Gastrocnemius medialis (tissue), 4 donors: ENCODE data around the gene SEMA6D.

ENCODE experiments used
- POLR2A ChIP-seq, 2 donors: fragments of 450-650 bp; IDR thresholded peaks; one replicate each; pipeline ENCODE4 v1.6.1; 2017; ENCODE audit warnings: antibody characterized with exemption in 2 of 2, mild to moderate bottlenecking in 2 of 2, moderate library complexity in 2 of 2
- TF ChIP-seq, protein P1 (sequence below), 5 experiments: fragments of 450-650 bp in 3 of 5; fragments of 200-600 bp in 2 of 5; sonication (generic) in 2 of 5; IDR thresholded peaks in 4 of 5; conservative IDR thresholded peaks in 1 of 5; 1 replicate in 4 of 5; 2 replicates in 1 of 5; pipeline ENCODE4 v1.5.1; 2016 to 2019; ENCODE audit warnings: antibody characterized with exemption in 5 of 5, mild to moderate bottlenecking in 3 of 5, moderate library complexity in 3 of 5

DNA sequence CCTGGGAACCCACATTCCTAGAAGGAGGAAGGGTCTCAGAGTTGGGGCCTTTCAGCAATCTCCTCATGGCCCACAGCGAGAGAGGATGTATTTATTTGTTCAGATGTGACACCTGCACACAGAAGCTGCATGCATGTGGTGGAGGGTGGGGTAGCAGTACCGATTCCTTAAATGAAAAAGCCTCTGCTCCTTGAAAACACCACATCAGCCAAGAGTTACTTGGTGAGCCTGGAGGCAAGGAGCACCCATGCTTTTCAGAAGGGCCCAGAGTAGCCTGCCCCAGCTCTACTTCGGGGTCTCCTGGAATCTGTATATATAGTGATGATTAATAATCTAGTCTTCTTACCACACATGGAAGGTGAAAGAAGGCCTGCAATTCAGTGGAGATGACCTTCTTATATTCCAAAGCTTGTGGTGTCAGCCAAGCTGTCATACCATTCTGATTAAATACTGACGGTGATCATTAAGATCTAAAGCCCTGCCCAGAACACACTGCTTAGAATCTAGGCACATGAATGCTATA, 33.5 kb downstream of the SEMA6D start:
- TF ChIP-seq, protein P1, sequence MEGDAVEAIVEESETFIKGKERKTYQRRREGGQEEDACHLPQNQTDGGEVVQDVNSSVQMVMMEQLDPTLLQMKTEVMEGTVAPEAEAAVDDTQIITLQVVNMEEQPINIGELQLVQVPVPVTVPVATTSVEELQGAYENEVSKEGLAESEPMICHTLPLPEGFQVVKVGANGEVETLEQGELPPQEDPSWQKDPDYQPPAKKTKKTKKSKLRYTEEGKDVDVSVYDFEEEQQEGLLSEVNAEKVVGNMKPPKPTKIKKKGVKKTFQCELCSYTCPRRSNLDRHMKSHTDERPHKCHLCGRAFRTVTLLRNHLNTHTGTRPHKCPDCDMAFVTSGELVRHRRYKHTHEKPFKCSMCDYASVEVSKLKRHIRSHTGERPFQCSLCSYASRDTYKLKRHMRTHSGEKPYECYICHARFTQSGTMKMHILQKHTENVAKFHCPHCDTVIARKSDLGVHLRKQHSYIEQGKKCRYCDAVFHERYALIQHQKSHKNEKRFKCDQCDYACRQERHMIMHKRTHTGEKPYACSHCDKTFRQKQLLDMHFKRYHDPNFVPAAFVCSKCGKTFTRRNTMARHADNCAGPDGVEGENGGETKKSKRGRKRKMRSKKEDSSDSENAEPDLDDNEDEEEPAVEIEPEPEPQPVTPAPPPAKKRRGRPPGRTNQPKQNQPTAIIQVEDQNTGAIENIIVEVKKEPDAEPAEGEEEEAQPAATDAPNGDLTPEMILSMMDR (IDR thresholded peaks at IDR 0.05 in 4 of 5, conservative IDR thresholded peaks at IDR 0.05 in 1 of 5) = no peak
- TF ChIP-seq POLR2A (IDR thresholded peaks at IDR 0.05) = no peak
